ENCODE results near the gene FIP1L1.
A peak's percentile ranks its signal among the peaks of the same experiment; 100 is the strongest.
"Not testable (repeated sequence)": the region's sequence is repeated elsewhere in the genome, so short reads cannot be mapped to it uniquely, and the experiment has no call there.

Gene FIP1L1

GRCh38 chr4:53377319-53378170, at the start of gene FIP1L1:
FIP1L1 (plus strand) TSS chr4:53377641; CDS start chr4:53377839, 198 bp downstream.
- DNase-seq (ENCODE audit: low read depth in 2 of 2) = peak; percentile 90 to 95

- DNase-seq (ENCODE audit: low read depth in 2 of 2) = not testable (repeated sequence)
These were observed 42.5 kb upstream of the FIP1L1 start for GRCh38 chr4:53334916-53335315.

GRCh38 chr4:53340145-53340544, 37.3 kb upstream of the FIP1L1 start:
- DNase-seq (ENCODE audit: low read depth in 2 of 2) = not testable (repeated sequence)

GRCh38 chr4:53346392-53346791, 31.0 kb upstream of the FIP1L1 start:
- DNase-seq (ENCODE audit: low read depth in 2 of 2) = not testable (repeated sequence)

GRCh38 chr4:53346920-53347852, 30.3 kb upstream of the FIP1L1 start:
- DNase-seq (ENCODE audit: low read depth in 2 of 2) = no peak

GRCh38 chr4:53348046-53348445, 29.4 kb upstream of the FIP1L1 start:
- DNase-seq (ENCODE audit: low read depth in 2 of 2) = no peak

GRCh38 chr4:53349091-53349491, 28.4 kb upstream of the FIP1L1 start:
- no peak for DNase-seq (ENCODE audit: low read depth in 2 of 2)

GRCh38 chr4:53354012-53354722, 23.3 kb upstream of the FIP1L1 start:
- no peak for DNase-seq (ENCODE audit: low read depth in 2 of 2)

GRCh38 chr4:53355930-53356521, 21.4 kb upstream of the FIP1L1 start:
- no peak for DNase-seq (ENCODE audit: low read depth in 2 of 2)

GRCh38 chr4:53361451-53361850, 16.0 kb upstream of the FIP1L1 start:
- DNase-seq (ENCODE audit: low read depth in 2 of 2) = no peak

- no peak for DNase-seq (ENCODE audit: low read depth in 2 of 2)
These were observed 15.3 kb upstream of the FIP1L1 start for GRCh38 chr4:53362093-53362492.

GRCh38 chr4:53364624-53365023, 12.8 kb upstream of the FIP1L1 start:
- no peak for DNase-seq (ENCODE audit: low read depth in 2 of 2)

- no peak for DNase-seq (ENCODE audit: low read depth in 2 of 2)
These were observed 12.3 kb upstream of the FIP1L1 start for GRCh38 chr4:53365121-53365485.

GRCh38 chr4:53365486-53366300, 11.7 kb upstream of the FIP1L1 start, which contains the start of gene SCFD2:
SCFD2 (minus strand) TSS chr4:53366061.
- peak; percentile 97 to 98 for DNase-seq (ENCODE audit: low read depth in 2 of 2)

- DNase-seq (ENCODE audit: low read depth in 2 of 2) = no peak
These were observed 11.1 kb upstream of the FIP1L1 start for GRCh38 chr4:53366301-53366716.

- DNase-seq (ENCODE audit: low read depth in 2 of 2) = no peak
These were observed 9.7 kb upstream of the FIP1L1 start for GRCh38 chr4:53367721-53368120.

- no peak for DNase-seq (ENCODE audit: low read depth in 2 of 2)
These were observed 6.4 kb upstream of the FIP1L1 start for GRCh38 chr4:53371049-53371448.

- DNase-seq (ENCODE audit: low read depth in 2 of 2) = no peak
These were observed 5.5 kb upstream of the FIP1L1 start for GRCh38 chr4:53371843-53372521.

GRCh38 chr4:53374777-53375258, 2.6 kb upstream of the FIP1L1 start:
- DNase-seq (ENCODE audit: low read depth in 2 of 2) = no peak

- DNase-seq (ENCODE audit: low read depth in 2 of 2) = no peak
These were observed 541 bp upstream of the FIP1L1 start for GRCh38 chr4:53376900-53377299.

Measured in stimulated activated CD4-positive, alpha-beta T cell treated with anti-CD3 and anti-CD28 coated beads, Interleukin-12 subunit alpha, Interleukin-12 subunit beta, amount 100 ng/mL, for 24 hours (primary cell).